GM19463 (cell line): ENCODE results near the gene MFAP4.
"Not testable (repeated sequence)": the region's sequence is repeated elsewhere in the genome, so short reads cannot be mapped to it uniquely, and the experiment has no call there.

Experiments used
- ATAC-seq: cut with Tn5 transposase; IDR thresholded peaks from one replicate; pipeline ENCODE4 v1.9.1; 2021; ENCODE audit warnings: mild to moderate bottlenecking, moderate library complexity; ENCODE audit not compliant: unreplicated experiment

Gene MFAP4

DNA sequence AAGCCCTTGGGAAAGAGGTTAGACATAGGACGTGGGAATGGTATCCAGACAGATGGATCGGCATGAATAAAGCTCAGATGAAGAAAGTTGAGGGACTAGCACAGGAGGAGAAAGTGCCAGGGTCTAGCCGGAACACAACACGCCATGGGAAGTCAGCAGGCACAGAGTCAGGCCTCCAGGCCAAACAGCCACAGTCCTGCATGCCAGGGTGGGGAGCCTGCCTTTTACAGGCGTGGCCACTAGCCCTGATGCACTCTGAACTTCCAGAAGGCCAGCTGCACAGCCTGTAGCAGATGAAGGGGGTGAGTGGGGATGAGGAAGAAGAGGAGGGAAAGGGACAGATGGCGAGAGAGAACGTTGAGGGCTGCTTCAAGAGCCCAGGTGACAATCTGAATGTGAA lies 29.6 kb downstream of the MFAP4 start:
- ATAC-seq: no peak

DNA sequence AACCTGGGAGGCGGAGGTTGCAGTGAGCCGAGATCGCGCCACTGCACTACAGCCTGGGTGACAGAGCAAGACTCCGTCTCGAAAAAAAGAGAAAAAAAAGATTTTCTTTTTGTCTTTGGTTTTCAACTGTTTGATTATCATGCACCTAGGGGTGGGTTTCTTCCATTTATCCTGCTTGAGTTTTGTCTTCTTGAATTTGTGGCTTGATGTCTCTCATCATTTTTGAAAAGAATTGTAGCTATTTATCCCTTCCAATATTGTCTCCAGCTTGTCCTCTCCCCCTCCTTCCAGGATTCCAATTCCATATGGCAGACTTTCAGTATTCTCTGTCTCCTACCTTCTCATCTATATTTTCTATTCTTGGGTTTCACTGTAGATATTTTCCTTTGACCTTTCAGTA lies 32.2 kb downstream of the MFAP4 start:
- no peak for ATAC-seq

DNA sequence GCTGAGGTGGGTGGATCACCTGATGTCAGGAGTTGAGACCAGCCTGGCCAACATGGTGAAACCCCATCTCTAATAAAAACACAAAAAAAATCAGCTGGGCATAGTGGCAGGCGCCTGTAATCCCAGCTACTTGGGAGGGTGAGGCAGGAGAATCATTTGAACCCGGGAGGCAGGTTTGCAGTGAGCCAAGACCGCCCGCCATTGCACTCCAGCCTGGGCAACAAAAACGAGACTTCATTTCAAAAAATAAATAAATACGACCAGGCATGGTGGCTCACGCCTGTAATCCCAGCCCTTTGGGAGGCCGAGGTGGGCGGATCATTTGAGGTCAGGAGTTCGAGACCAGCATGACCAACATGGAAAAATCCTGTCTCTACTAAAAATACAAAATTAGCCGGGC lies 33.6 kb downstream of the MFAP4 start:
- ATAC-seq: not testable (repeated sequence)

DNA sequence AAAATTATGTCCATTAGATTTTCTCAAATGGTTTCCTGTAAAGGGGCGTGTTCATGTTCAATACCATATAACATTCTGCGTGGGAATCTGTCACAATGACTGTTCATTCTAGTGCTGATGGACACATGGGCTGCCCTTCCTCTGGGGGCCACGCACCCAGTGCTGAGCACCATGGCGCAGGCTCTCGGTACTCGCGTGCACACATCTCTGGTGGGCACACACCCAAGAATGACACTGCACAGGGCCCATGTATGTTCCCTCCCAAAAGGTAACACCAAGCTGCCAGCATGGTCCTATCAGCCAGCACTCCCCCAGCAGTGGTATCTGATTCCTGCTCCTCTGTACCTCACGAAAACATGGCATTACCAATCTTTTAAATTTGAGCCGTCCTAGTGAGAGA lies 38.2 kb downstream of the MFAP4 start:
- ATAC-seq: no peak

DNA sequence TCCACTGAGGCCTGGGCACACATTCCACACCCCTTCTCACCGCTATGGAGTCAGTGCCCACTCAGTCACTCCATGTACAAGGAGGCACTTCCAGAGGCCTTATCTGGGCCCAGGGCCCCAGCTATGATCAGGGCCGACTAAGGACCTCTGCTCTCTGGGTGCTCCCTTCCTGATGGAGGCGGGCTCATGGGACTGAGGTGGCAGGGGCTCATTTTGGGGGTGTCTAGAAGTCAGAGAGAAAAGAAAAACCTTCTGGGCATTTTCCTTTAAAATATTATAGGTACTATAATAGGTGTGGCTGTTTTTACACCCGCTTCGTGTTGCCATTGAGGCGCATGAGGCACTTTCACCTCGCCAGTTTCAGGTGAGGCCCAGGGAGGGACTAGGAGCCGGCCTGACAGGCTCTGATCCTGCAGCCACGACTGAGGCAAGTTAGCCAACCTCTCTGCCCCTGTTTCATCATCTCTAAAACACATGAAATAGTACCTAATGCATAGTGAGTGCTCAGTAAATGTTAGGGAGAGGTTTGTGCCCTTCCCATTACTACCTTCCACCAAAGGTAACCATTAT lies 38.8 kb downstream of the MFAP4 start:
- no peak for ATAC-seq

DNA sequence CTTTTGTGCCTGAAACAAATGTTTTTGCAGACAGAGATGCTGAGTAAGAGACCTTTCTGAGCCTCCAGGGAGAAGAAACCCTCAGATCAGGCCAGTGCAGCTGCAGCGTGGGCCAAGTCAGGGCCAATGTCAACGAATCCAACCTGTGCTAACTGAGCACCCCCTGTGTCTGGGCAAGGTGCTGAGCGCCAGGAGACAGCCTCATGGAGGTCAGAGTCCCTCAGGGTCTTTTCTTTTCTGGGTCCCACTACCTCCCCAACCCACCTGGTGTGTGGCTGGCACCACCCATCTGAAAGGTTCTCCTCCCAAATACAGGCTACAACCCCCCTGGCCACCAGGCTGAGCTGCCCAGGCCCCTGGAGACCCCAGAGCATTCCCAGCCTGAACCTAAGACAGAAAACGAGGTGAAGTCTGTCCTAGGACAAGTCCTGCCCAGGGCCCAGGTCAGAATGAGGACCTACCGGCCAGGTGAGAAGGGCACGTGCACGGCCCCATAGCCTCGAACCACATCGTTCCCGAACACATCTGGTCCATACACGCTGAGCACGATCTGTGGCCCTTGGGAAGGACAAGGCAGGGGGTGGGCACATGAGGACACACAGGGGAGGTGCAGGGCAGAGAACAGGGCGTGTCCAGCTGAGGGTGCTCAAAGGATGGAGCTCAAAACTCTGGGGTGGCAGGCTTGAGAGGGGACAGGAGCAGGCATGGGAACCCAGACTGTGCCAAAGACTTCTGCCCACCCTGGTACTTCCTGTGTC lies 39.5 kb downstream of the MFAP4 start:
- no peak for ATAC-seq

DNA sequence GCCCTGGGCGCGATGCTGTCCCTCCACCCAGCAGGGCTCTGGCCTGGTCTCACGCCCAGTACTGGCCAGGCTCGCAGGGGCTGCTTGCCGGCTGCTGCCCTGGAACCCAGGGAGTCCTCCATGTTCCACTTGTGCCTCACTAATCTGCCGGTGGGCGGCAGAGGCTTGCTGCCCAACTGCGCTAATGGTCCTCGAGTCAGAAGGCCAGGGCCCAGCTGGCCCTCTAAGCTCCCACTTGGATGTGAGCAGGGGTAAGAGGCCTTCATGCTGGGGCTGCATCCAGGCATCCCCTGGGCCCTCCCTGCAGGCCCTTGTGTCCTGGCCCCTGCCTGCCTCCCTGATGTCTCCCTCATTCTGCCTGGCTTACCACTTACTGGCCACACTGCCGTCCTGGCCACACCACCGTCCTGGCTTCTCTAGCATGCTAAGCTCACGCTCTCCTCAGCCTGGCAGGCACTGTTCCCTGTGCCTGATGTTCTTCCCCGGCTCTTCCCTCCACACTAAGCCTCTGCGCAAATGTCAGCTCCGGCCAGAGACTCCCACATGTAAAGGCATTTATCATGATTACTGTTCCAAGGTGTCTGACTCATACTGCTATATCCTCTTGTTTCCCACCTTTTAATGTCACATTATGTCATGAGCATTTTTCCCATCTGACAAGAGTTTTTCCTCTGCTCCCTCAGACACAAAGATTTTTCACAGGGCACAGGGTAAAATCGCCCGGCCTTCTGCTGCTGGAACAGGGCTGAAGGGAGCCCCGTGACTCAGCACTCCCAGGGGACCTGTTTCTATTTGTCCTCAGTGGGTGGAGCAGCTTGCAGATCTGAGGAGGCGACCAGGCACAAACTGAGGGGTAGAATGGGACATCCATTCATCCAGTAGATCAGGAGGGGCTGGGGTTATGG lies 40.4 kb downstream of the MFAP4 start:
- no peak for ATAC-seq

DNA sequence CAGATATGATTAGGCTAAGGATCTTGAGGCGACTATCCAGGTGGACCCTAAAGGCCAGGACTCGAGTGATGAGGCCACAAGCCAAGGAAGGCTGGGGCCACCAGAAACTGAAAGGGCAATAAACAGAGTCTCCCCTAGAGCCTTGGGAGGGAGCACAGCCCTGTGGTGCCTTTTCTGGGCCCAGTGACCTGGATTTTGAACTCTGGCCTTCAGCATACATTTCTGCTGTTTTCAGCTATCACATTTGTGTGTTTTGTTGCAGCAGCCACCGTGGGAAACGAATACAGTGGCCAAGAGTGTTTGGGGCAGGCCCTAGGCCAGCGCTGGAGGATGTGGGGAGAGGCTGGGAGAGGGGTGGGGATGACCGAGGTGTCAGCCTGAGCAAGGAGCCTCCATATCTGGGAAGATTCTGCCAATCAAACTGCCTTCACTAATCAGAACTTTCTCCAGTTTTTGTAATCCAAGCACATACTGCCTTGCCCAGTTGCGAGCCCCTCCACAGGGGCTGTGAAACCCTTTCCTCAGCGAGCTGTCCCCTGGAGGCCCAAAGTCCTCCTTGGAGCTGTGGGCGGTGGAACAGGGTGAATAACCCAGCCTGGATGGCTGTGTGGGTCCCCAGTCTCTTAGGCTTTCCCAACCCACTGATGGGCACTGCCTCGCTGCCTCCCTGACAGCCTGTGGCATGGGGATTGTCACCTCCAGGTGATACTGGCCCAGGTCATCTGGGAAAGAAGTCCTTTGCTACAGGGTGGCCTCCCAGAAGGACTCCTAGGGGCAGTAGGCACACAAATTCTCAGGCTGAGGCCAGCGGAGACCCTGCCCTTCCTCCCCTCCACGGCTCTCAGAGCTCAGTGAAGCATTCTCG lies 41.3 kb downstream of the MFAP4 start:
- ATAC-seq: no peak

DNA sequence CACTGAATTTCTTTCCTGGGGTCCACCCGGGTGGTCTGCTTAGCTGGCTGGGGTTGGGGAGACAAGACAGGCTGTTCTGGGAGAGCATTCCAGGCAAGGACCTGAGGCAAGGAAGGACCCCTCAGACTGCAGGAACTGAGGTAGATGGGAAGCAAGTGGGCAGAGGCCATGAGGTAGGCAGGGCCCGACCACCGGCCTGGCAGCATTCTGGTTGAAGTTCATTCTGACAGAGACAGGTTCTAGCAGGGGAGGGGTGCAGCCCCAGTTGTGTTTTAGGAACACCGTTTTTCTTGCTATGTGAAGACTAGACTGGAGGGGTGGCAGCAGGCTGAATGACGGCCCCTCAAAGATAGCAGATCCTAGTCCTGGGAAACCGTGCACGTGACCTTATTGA lies 41.9 kb downstream of the MFAP4 start:
- ATAC-seq: no peak

DNA sequence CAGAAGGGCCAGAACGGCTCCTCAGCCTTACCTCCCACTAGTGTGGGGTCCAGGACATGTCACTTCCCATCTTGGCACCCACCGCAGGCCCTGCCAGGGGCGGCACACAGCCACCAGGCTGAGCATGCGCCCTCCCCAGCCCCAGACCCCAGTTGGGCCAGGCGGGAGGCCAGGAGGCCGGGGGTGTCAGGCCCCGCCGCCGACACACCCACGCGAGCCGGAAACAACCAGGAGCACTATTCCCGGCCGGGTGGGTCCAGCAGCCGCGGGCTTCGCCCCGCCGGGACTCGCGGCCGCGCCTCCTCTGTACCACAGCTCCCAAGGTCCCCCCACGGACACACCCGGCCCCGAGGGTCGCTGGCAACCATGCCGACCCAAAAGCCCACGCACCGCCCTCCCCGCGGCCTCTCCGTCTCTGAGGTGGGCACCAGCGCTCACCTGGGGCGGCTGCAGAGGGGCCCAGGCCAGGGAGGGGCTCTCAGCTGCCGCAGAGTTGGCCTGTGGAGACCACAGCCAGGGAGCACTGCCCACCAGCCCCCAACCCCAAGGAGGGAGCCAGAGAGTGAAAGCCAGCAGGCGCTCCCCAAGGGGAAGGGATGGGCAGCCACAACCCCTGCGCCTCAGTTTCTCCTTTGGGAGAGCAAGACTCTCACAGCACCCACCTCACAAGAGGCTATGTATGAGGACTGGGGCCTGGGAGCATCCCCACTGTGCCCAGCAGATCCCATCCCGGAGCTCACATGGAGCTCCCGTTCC lies 42.5 kb downstream of the MFAP4 start:
- ATAC-seq: no peak

DNA sequence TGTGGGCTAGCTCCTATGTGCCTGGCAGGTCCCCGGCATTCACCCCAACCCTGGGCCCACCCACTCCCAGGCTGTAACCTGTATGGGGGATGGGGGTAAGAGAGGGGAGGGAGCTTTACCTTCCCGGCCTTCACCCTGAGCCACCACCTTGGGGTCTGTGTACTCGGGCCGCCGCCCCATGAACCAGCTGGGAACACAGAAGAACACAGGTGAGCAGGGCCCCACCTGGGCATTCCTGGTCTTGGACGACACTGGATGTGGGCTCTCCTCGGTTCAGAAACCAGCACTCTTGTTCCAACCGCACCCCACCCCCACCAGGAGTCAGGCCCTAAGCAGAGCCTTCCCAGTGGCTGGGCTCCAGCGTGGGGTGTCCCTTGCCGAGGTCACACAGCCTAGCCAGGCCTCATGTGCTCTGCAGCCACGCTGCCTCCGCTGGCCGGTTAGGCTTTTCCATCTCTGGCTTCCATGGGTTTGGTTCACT lies 43.3 kb downstream of the MFAP4 start:
- no peak for ATAC-seq

DNA sequence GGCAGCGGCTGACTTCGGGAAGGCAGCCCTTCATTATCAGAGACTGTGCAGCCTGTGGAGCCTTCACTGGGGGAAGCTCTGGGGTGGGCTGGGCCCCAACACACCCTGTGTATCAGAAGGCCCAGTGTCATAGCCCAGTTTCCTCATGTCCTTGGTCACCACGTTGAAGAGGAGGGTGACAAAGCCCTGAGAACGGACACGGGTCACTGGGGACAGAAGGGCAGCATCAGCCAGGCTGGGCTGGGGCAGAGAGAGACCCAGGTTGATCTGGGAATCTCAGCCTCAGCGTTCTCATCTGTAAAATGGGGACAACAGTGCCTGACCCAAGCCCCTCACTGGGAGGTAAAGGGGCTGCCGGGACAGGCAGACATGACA lies 43.7 kb downstream of the MFAP4 start:
- no peak for ATAC-seq

DNA sequence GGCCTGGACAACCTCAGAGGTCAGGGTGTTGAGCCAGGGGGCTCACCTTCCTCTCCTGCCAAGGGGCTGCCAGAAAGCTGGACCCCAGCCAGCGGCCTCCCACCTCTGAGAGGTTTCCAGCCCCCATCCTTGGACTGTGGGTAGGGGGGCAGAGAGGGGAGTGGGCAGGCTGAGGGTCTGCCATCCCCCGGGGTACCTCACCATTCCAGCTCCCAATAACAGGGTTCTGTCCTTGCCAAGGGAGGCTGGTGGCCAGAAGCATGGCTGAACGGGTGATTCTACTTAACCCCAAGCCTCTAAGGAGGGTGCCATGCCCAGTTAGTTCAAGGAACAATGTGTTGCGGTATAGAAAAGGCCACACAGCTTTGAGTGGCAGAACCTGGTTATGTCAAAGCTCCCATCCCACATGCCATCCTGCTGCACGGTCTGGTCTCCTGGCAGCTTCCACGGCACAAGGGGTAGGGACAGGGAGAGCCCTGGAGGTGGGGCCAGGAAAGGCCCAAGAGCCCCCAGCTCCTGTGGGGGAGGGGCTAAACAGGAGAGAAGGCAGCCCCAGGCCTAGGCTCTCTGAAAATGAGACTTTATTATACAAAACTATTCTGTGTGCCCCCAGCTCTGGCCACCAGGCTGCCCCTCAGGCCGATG lies 44.3 kb downstream of the MFAP4 start:
- no peak for ATAC-seq

DNA sequence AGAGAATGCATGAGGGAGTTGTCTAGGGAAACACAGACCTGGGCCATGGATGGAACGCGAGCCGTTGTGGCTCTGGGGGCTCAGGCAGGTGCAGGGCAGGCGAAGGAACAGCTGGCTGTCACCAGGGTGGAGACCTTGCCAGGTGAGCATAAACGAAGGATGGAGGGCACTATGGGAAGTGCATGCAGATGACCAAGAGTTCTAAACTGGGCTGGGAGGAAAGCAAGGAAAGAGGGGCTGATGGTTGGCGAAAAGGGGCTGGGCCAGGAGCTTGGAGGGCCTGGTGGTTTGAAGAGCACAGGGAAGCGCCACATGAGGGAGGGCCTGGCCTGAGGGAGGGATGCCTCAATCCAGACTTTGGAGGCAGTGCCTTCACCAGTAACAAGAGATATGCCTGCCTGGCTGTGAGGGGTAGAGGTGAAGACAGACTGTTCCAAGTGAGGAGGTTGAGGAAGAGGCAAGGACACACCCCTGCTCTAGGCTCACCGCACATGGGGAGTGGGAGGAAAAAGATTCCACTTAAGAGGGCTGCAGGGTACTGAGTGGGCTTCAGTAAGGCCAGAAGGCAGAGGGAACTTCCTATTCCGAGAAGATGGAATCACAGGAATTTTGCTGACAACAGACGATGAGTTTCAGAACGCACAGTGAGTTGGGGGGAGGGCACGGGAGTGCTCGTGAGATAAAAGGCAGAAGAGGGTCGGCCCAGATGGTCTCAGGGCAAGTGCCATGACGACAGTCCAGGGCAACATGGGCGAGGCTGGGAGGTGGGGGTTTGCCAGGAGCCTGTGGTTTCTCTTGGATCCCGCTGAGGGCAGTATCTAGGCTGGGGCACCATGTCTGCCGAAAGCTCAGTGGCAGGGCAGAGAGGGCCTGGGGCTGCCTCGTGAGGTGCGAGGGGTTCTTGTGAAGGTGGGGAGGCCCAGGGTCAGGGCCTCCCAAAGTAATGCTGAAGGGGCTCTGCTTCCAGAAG lies 45.1 kb downstream of the MFAP4 start:
- ATAC-seq: no peak

DNA sequence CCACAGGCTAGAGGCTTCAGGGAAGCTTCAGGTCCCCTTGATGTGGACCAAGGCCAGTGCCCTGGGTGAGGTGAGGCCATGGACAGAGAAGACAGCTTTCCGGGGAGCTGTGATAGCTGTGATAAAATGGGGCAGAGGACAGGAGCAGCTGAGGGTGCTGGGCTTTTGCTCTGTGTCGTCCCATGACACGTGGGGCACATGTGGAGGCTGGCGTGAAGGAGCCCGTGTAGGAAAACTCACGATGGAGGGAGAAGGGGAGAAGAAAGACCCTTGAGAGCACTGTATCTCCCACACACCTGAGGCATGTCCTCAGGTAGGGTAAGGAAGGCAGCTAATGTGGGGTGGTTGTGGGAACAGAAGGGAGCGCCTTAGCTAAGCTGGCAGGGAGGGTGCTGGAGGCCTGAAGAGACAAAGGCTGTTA lies 45.8 kb downstream of the MFAP4 start:
- no peak for ATAC-seq

DNA sequence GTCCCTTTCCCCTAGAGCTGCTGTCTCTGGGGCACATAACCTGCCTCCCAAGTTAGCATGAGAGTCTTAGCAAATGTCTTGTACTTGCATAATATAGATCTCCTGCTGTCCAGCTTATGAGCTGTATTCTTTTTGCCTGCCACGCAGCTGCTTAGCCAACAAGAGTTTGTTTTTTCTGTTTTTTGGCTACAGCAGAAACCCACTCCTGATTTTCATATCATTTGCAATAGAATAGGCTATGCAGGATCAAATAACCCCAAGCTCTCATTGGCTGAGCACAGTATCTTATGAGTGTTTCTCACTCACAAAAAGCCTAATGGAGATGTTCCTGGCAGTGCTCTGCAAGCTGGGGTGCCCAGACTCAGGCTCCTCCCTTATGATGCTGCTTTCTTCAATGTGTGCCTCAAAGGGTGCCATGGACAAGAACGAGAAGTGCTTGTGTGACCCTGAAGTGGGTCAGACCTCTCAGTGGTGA lies 47.6 kb downstream of the MFAP4 start:
- ATAC-seq: no peak

DNA sequence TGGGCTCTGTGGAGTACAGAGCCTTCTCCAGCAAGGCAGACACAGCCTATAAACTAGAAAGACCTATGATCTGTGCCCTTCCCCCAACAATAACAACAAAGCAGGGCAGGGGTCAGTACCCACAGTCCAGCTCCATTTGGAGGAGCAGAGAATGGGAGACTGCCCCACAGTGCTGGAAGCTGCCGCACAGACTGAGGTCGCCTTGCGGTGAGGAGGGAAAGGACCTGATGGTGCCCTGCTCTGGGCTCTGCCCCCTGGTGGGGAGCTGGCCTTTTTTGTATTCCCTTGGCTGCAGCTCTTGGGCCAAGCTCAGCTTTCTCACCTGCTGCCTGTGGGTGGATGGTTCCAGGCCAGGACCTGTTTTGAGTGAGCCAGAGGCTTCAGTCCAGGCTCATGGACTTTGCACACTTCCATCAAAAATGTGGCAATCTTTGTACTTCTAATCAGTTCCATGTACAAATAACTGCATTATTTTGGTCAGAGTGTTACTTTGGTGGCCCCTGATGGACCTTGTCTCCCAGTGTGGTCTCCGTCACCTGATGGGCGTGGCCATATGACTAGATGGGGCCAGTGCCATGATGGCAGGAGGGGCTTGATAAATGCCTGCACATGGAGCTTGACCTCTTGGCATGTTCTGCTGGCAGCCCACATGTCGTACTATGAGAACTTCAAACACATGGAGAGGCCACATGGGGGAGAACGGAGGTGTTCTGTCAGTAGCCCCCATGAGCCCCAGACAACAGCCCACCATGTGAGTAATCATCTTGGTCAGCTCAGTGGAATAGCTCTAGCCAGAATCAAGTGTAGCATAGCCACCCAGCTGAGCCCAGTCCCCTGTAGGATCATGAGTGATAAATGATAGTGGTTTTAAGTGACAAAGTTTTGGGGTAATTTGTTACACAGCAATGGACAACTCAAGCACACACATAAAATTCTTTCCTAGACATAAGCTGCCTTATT lies 48.7 kb downstream of the MFAP4 start:
- ATAC-seq: peak; percentile 57
